ENCODE measurements around the gene PARP12. TPM values are rescaled to one million over a fixed set of nuclear protein-coding genes. Genes with fewer than 3 reads are reported as not detected.

The PARP12 gene
- total RNA-seq, 3 donors from 2014 or later (not counting 1 experiment from before 2014, with no cell fraction given) = 116 to 151 (median 130) TPM

DNA sequence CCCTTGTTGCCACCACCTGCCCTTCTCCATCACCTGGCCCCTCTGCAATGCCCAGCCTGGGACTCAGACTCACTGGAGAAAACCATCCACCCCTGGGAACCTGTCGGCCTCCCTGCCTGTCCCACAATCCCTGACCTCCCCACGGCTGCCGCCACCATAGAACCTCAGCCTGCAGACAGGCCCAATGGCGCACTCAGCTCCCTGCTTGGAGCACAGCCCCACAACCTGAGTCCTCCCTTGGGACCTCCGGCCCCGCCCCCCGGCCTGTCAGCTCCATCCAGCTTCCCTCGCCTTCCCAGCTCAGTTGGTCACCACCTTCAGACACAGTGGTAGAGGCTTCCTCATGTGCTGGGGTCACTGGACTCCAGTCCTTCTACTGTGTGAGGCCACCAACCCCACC lies 41.1 kb downstream of the PARP12 start:
- Mint-ChIP-seq H3K4me3 (no peak overlapping the region), H3K36me3 (peaks cover 7% of the 10 kb centered on the region), H3K27me3 (ENCODE audit: low read depth in 2 of 2) (no peaks in the 10 kb centered on the region), H3K27ac (peak overlapping the region in 1 of 2 donors; percentile 78), H3K9me3 (no peaks in the 10 kb centered on the region), H3K4me1 (peaks cover 0 to 5% of the 10 kb centered on the region in 2 donors)
- no peak overlapping the region for H3K4me3 ChIP-seq (ENCODE audit: low read length)
- no peaks in the 10 kb centered on the region for H3K27me3 ChIP-seq (ENCODE audit: control insufficient read depth, insufficient read depth, low read length)
- no peak overlapping the region for H3K27ac ChIP-seq (ENCODE audit: low read length)
- no peaks in the 10 kb centered on the region for H3K4me1 ChIP-seq (ENCODE audit: control insufficient read depth, insufficient read depth, low read length)
- ATAC-seq (no peak), DNase-seq (no peak)
- 98% methylated on average over 8 of the region's 8 CpGs for WGBS (ENCODE audit: insufficient coverage)
- intact Hi-C loops (cut with micrococcal nuclease) = no loop called here
- TF ChIP-seq, protein P1, sequence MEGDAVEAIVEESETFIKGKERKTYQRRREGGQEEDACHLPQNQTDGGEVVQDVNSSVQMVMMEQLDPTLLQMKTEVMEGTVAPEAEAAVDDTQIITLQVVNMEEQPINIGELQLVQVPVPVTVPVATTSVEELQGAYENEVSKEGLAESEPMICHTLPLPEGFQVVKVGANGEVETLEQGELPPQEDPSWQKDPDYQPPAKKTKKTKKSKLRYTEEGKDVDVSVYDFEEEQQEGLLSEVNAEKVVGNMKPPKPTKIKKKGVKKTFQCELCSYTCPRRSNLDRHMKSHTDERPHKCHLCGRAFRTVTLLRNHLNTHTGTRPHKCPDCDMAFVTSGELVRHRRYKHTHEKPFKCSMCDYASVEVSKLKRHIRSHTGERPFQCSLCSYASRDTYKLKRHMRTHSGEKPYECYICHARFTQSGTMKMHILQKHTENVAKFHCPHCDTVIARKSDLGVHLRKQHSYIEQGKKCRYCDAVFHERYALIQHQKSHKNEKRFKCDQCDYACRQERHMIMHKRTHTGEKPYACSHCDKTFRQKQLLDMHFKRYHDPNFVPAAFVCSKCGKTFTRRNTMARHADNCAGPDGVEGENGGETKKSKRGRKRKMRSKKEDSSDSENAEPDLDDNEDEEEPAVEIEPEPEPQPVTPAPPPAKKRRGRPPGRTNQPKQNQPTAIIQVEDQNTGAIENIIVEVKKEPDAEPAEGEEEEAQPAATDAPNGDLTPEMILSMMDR (IDR thresholded peaks at IDR 0.05) = no peak
- H3K9me3 ChIP-seq (ENCODE audit: control insufficient read depth, insufficient read depth, low read length) = no peaks in the 10 kb centered on the region
- peaks cover 29% of the 10 kb centered on the region for H3K36me3 ChIP-seq (ENCODE audit: control insufficient read depth, insufficient read depth, low read length)

- TF ChIP-seq, protein P1 (IDR thresholded peaks at IDR 0.05) = no peak
- DNase-seq = no peak
- intact Hi-C loops (cut with micrococcal nuclease) = no loop called here
- 84% methylated on average over 3 of the region's 3 CpGs for WGBS (ENCODE audit: insufficient coverage)
- ATAC-seq = no peak
- Mint-ChIP-seq H3K4me1 (peaks cover 0 to 5% of the 10 kb centered on the region in 2 donors), H3K4me3 (no peak overlapping the region), H3K27ac (peak overlapping the region in 1 of 2 donors; percentile 16), H3K27me3 (ENCODE audit: low read depth in 2 of 2) (no peaks in the 10 kb centered on the region), H3K36me3 (peaks cover 7% of the 10 kb centered on the region), H3K9me3 (no peaks in the 10 kb centered on the region)
- no peaks in the 10 kb centered on the region for H3K27me3 ChIP-seq (ENCODE audit: control insufficient read depth, insufficient read depth, low read length)
- H3K9me3 ChIP-seq (ENCODE audit: control insufficient read depth, insufficient read depth, low read length) = no peaks in the 10 kb centered on the region
- H3K36me3 ChIP-seq (ENCODE audit: control insufficient read depth, insufficient read depth, low read length) = peaks cover 14% of the 10 kb centered on the region
- H3K27ac ChIP-seq (ENCODE audit: low read length) = no peak overlapping the region
- H3K4me3 ChIP-seq (ENCODE audit: low read length) = no peak overlapping the region
- no peaks in the 10 kb centered on the region for H3K4me1 ChIP-seq (ENCODE audit: control insufficient read depth, insufficient read depth, low read length)
Observed at GRCh38 chr7:140019606-140020005, 43.1 kb downstream of the PARP12 start.

DNA sequence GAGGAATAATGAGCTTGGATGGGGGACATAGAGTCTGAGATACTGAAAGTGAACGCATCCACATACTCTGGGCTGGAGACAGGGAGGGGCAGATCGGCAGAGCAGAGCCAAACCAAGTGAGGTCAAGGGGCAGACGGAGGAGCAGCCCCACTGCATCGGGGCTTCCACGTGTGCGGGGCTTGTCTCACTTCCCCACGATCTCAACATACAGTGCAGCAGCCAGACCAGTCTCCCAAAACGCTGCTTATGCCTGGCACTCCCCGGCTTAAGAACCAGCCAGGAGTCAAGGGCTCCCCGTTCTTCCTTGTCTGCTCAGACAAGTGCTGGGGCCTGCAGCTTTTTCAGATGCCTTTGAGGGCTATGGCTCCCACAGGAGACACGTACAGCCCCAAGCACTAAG lies 43.6 kb downstream of the PARP12 start:
- peak overlapping the region; percentile 5 to 24 for H3K27ac Mint-ChIP-seq

More for the DNA sequence above, 43.6 kb downstream of the PARP12 start:
- H3K27me3 ChIP-seq (ENCODE audit: control insufficient read depth, insufficient read depth, low read length) = no peaks in the 10 kb centered on the region
- TF ChIP-seq, protein P1 (IDR thresholded peaks at IDR 0.05) = no peak
- peaks cover 4% of the 10 kb centered on the region for H3K36me3 Mint-ChIP-seq
- H3K27me3 Mint-ChIP-seq (ENCODE audit: low read depth in 2 of 2) = no peaks in the 10 kb centered on the region
- no peak for DNase-seq
- intact Hi-C loops (cut with micrococcal nuclease) = no loop called here
- ATAC-seq = no peak
- H3K4me3 Mint-ChIP-seq = no peak overlapping the region
- H3K4me1 ChIP-seq (ENCODE audit: control insufficient read depth, insufficient read depth, low read length) = no peaks in the 10 kb centered on the region
- H3K9me3 ChIP-seq (ENCODE audit: control insufficient read depth, insufficient read depth, low read length) = no peaks in the 10 kb centered on the region
- H3K4me3 ChIP-seq (ENCODE audit: low read length) = no peak overlapping the region
- no peaks in the 10 kb centered on the region for H3K9me3 Mint-ChIP-seq
- H3K27ac ChIP-seq (ENCODE audit: low read length) = no peak overlapping the region
- 90% methylated on average over 11 of the region's 11 CpGs for WGBS (ENCODE audit: insufficient coverage)
- peaks cover 10% of the 10 kb centered on the region for H3K36me3 ChIP-seq (ENCODE audit: control insufficient read depth, insufficient read depth, low read length)
- H3K4me1 Mint-ChIP-seq = peaks cover 0 to 5% of the 10 kb centered on the region in 2 donors

Measured in natural killer cell (primary cell).